Mesothelial cell of epicardium (in vitro differentiated cells): ENCODE results near the gene SESTD1. TPM values are rescaled to one million over a fixed set of nuclear protein-coding genes. Genes with fewer than 3 reads are reported as not detected.

ENCODE experiments used
- DNase-seq, 2 experiments: peaks; one replicate each; pipeline ENCODE4 v3.0.0; 2021; ENCODE audit warnings: low spot score in 2 of 2; ENCODE audit not compliant: unreplicated experiment in 2 of 2
- H3K27ac Mint-ChIP-seq: 2 replicates; pipeline ENCODE4 v1.8.0; 2021; ENCODE audit warnings: mixed read lengths
- H3K27me3 Mint-ChIP-seq: 2 replicates; pipeline ENCODE4 v1.8.0; 2021; ENCODE audit warnings: low read depth, mixed read lengths
- H3K36me3 Mint-ChIP-seq: 2 replicates; pipeline ENCODE4 v1.8.0; 2021; ENCODE audit warnings: mixed read lengths
- H3K4me1 Mint-ChIP-seq: 2 replicates; pipeline ENCODE4 v1.8.0; 2021; ENCODE audit warnings: mixed read lengths
- H3K4me3 Mint-ChIP-seq: 2 replicates; pipeline ENCODE4 v1.8.0; 2021; ENCODE audit warnings: mild to moderate bottlenecking, moderate library complexity, mixed read lengths
- H3K9me3 Mint-ChIP-seq: 2 replicates; pipeline ENCODE4 v1.8.0; 2021; ENCODE audit warnings: mixed read lengths
- CTCF ChIP-seq: fragments of 200-600 bp; sonication (generic); IDR thresholded peaks from one replicate; pipeline ENCODE4 v1.5.0; 2021; ENCODE audit warnings: antibody characterized with exemption; ENCODE audit not compliant: unreplicated experiment
- total RNA-seq: library from RNA; stranded (reverse); gene quantifications from 3 replicates; pipeline ENCODE4 v1.2.1, GENCODE V29; 2021

SESTD1 gene
- total RNA-seq, 1 donor from 2014 or later, result 56.9 TPM

- H3K9me3 Mint-ChIP-seq, result peaks cover 23% of the 10 kb centered on the region
- no peak for DNase-seq
- no peak overlapping the region for H3K27ac Mint-ChIP-seq
- TF ChIP-seq CTCF, result no peak
- H3K27me3 Mint-ChIP-seq, result no peaks in the 10 kb centered on the region
- peaks cover 20% of the 10 kb centered on the region for H3K36me3 Mint-ChIP-seq
- H3K4me3 Mint-ChIP-seq, result no peak overlapping the region
- peaks cover 28% of the 10 kb centered on the region for H3K4me1 Mint-ChIP-seq
These were observed 23.9 kb downstream of the SESTD1 start for GRCh38 chr2:179240481-179241451.

- no peak overlapping the region for H3K27ac Mint-ChIP-seq
- peaks cover 23% of the 10 kb centered on the region for H3K9me3 Mint-ChIP-seq
- no peak for TF ChIP-seq CTCF
These were observed 24.8 kb downstream of the SESTD1 start for GRCh38 chr2:179239838-179240237.

GRCh38 chr2:179239195-179239594 lies 25.4 kb downstream of the SESTD1 start:
- Mint-ChIP-seq H3K4me1 (peaks cover 28% of the 10 kb centered on the region), H3K9me3 (peaks cover 23% of the 10 kb centered on the region), H3K36me3 (peaks cover 20% of the 10 kb centered on the region), H3K27me3 (no peaks in the 10 kb centered on the region), H3K4me3 (no peak overlapping the region), H3K27ac (no peak overlapping the region)
- DNase-seq, result no peak
- no peak for TF ChIP-seq CTCF

More at GRCh38 chr2:179239838-179240237, 24.8 kb downstream of the SESTD1 start:
- no peak overlapping the region for H3K4me3 Mint-ChIP-seq
- H3K4me1 Mint-ChIP-seq, result peaks cover 28% of the 10 kb centered on the region
- H3K27me3 Mint-ChIP-seq, result no peaks in the 10 kb centered on the region
- peaks cover 20% of the 10 kb centered on the region for H3K36me3 Mint-ChIP-seq
- DNase-seq, result no peak

- Mint-ChIP-seq H3K9me3 (peaks cover 18% of the 10 kb centered on the region), H3K36me3 (peaks cover 16% of the 10 kb centered on the region), H3K27ac (no peak overlapping the region), H3K4me3 (no peak overlapping the region), H3K27me3 (no peaks in the 10 kb centered on the region), H3K4me1 (peaks cover 28% of the 10 kb centered on the region)
- no peak for DNase-seq
- no peak for TF ChIP-seq CTCF
These were observed 26.6 kb downstream of the SESTD1 start for GRCh38 chr2:179238027-179238426.

- Mint-ChIP-seq H3K4me1 (peaks cover 28% of the 10 kb centered on the region), H3K36me3 (peaks cover 13% of the 10 kb centered on the region), H3K9me3 (peaks cover 16% of the 10 kb centered on the region), H3K4me3 (no peak overlapping the region), H3K27ac (no peak overlapping the region), H3K27me3 (no peaks in the 10 kb centered on the region)
- no peak for DNase-seq
- TF ChIP-seq CTCF, result no peak
These were observed 27.3 kb downstream of the SESTD1 start for GRCh38 chr2:179237209-179237946.
